Trophoblast cell (in vitro differentiated cells and primary cell): Measurements from ENCODE around the gene SIRT6.

ENCODE experiments used
- DNase-seq, 2 donors: peaks; one replicate each; pipeline ENCODE4 v3.0.0-alpha.2; 2016
- H2AFZ ChIP-seq: 2 replicates; pipeline ENCODE4 v1.6.1; 2013; ENCODE audit warnings: low read length, moderate library complexity, mild to moderate bottlenecking; ENCODE audit not compliant: insufficient read depth, poor library complexity
- H2AK5ac ChIP-seq: 2 replicates; pipeline ENCODE4 v1.6.1; 2013; ENCODE audit warnings: mild to moderate bottlenecking, low read length
- H2BK120ac ChIP-seq: 2 replicates; pipeline ENCODE4 v1.6.1; 2013; ENCODE audit warnings: low read length, mild to moderate bottlenecking, moderate library complexity; ENCODE audit not compliant: insufficient read depth, poor library complexity
- H2BK12ac ChIP-seq: 2 replicates; pipeline ENCODE4 v1.6.1; 2013; ENCODE audit warnings: mild to moderate bottlenecking, low read length, moderate library complexity
- H2BK5ac ChIP-seq: 2 replicates; pipeline ENCODE4 v1.6.1; 2013; ENCODE audit warnings: low read length, low read depth, moderate library complexity, mild to moderate bottlenecking; ENCODE audit not compliant: poor library complexity
- H3K14ac ChIP-seq: 2 replicates; pipeline ENCODE4 v1.6.1; 2013; ENCODE audit warnings: mild to moderate bottlenecking, low read length
- H3K18ac ChIP-seq: 2 replicates; pipeline ENCODE4 v1.6.1; 2013; ENCODE audit warnings: mild to moderate bottlenecking, low read length
- H3K23ac ChIP-seq: 2 replicates; pipeline ENCODE4 v1.6.1; 2013; ENCODE audit warnings: low read length
- H3K27ac ChIP-seq: 2 replicates; pipeline ENCODE4 v1.5.1; 2013; ENCODE audit warnings: low read depth, mild to moderate bottlenecking, inconsistent platforms, low read length, moderate library complexity
- H3K27me3 ChIP-seq: 2 replicates; pipeline ENCODE4 v1.6.1; 2013; ENCODE audit warnings: inconsistent platforms, mild to moderate bottlenecking, low read length, moderate library complexity; ENCODE audit not compliant: insufficient read depth
- H3K36me3 ChIP-seq, 2 experiments: 1 replicate in 1 of 2; 2 replicates in 1 of 2; pipeline ENCODE4 v1.6.1; 2013; ENCODE audit warnings: low read length in 2 of 2, mild to moderate bottlenecking in 2 of 2, moderate library complexity in 1 of 2; ENCODE audit not compliant: insufficient read depth in 2 of 2, control insufficient read depth in 1 of 2
- H3K4ac ChIP-seq: 2 replicates; pipeline ENCODE4 v1.6.1; 2013; ENCODE audit warnings: low read depth, mild to moderate bottlenecking, low read length, moderate library complexity
- H3K4me1 ChIP-seq, 2 experiments: 1 replicate in 1 of 2; 2 replicates in 1 of 2; pipeline ENCODE4 v1.6.1; 2013; ENCODE audit warnings: low read length in 2 of 2, mild to moderate bottlenecking in 2 of 2, moderate library complexity in 1 of 2; ENCODE audit not compliant: insufficient read depth in 2 of 2, control insufficient read depth in 1 of 2
- H3K4me2 ChIP-seq: 2 replicates; pipeline ENCODE4 v1.6.1; 2013; ENCODE audit warnings: inconsistent platforms, mild to moderate bottlenecking, low read length, moderate library complexity
- H3K4me3 ChIP-seq: 2 replicates; pipeline ENCODE4 v1.5.1; 2013; ENCODE audit warnings: mild to moderate bottlenecking, low read depth, low read length, inconsistent platforms
- H3K79me1 ChIP-seq: one replicate; pipeline ENCODE4 v1.6.1; 2013; ENCODE audit warnings: low read length
- H3K79me2 ChIP-seq: 2 replicates; pipeline ENCODE4 v1.6.1; 2013; ENCODE audit warnings: low read length, mild to moderate bottlenecking; ENCODE audit not compliant: control insufficient read depth, insufficient read depth, poor library complexity
- H3K9ac ChIP-seq: 2 replicates; pipeline ENCODE4 v1.6.1; 2013; ENCODE audit warnings: mild to moderate bottlenecking, low read length
- H3K9me3 ChIP-seq: 2 replicates; pipeline ENCODE4 v1.6.1; 2013; ENCODE audit warnings: low read depth, mild to moderate bottlenecking, control low read depth, inconsistent platforms, low read length; ENCODE audit not compliant: insufficient read depth
- H4K12ac ChIP-seq: 2 replicates; pipeline ENCODE4 v1.6.1; 2013; ENCODE audit warnings: low read depth, mild to moderate bottlenecking, low read length, moderate library complexity
- H4K8ac ChIP-seq: 2 replicates; pipeline ENCODE4 v1.6.1; 2013; ENCODE audit warnings: low read depth, mild to moderate bottlenecking, low read length, moderate library complexity
- H4K91ac ChIP-seq: one replicate; pipeline ENCODE4 v1.6.1; 2013; ENCODE audit warnings: low read depth, mild to moderate bottlenecking, low read length, moderate library complexity
- WGBS: extraction: QIAGEN DNeasy Blood & Tissue Kit; methylation state at CpG from one replicate; pipeline ENCODE4 v1.1.7; 2013; ENCODE audit warnings: missing lambda C conversion rate; ENCODE audit not compliant: insufficient read length, insufficient coverage; ENCODE audit errors: extremely low coverage; 5-methylcytosine and 5-hydroxymethylcytosine counted together

The SIRT6 gene

DNA sequence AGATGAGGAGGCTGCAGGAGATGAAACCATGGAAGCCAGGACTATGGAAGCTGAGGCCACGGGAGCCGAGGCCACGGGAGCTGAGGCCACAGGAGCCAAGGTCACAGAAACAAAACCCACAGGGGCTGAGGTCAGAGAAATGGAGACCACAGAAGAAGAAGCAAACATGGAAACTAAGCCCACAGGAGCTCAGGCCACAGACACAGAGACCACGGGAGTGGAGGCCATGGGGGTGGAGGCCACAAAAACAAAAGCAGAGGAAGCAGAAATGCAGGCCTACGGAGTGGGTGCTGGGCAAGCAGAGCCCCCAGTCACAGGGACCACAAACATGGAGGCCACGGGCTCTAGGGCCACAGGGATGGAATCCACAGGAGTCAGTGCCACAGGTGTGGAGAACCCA is 34.5 kb upstream of the SIRT6 start:
- no peaks in the 10 kb centered on the region for H3K36me3 ChIP-seq
- no peak overlapping the region for H3K4ac ChIP-seq
- H2BK120ac ChIP-seq = no peak overlapping the region
- no peak overlapping the region for H3K23ac ChIP-seq
- H3K4me1 ChIP-seq = no peaks in the 10 kb centered on the region
- H4K12ac ChIP-seq = no peak overlapping the region
- no peaks in the 10 kb centered on the region for H3K79me2 ChIP-seq
- H3K4me3 ChIP-seq = no peak overlapping the region
- no peaks in the 10 kb centered on the region for H3K79me1 ChIP-seq
- H3K27me3 ChIP-seq = no peaks in the 10 kb centered on the region
- no peak overlapping the region for H2AFZ ChIP-seq
- H3K14ac ChIP-seq = no peak overlapping the region
- H4K91ac ChIP-seq = no peak overlapping the region
- no peak overlapping the region for H4K8ac ChIP-seq
- no peak overlapping the region for H3K18ac ChIP-seq
- WGBS = no CpG with 5 or more reads among the region's 6 CpGs
- no peak overlapping the region for H3K4me2 ChIP-seq
- H2BK5ac ChIP-seq = no peak overlapping the region
- no peak for DNase-seq
- H3K27ac ChIP-seq = no peak overlapping the region
- H2AK5ac ChIP-seq = no peak overlapping the region
- no peak overlapping the region for H2BK12ac ChIP-seq
- no peak overlapping the region for H3K9ac ChIP-seq
- peaks cover 2% of the 10 kb centered on the region for H3K9me3 ChIP-seq

DNA sequence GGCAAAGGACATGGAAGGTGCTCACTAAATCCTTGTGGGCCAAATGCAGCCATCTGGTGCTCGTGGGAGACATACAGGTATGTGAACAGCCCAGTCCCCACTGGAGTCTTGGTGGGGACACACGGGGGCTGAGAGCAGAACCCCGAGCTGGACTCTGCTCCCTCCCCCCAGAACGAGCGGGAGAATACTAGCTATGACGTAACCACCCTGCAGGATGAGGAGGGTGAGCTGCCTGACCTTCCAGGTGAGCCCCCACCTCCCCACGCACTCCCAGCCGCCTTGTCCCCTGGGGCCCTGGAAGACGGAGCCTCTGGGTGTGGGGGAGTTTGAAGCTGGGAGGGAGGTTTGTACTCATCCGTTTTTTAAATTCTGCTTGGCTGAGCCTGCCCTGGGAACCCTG is 33.4 kb upstream of the SIRT6 start:
- WGBS = no CpG with 5 or more reads among the region's 10 CpGs
- Histone ChIP-seq H3K4me2 (no peak overlapping the region), H3K18ac (no peak overlapping the region), H4K8ac (no peak overlapping the region), H3K27ac (no peak overlapping the region), H3K4me3 (no peak overlapping the region), H2AFZ (no peak overlapping the region), H4K91ac (no peak overlapping the region), H2AK5ac (no peak overlapping the region), H3K79me1 (no peaks in the 10 kb centered on the region), H3K4me1 (no peaks in the 10 kb centered on the region), H3K79me2 (no peaks in the 10 kb centered on the region), H4K12ac (no peak overlapping the region), H2BK120ac (no peak overlapping the region), H2BK12ac (no peak overlapping the region), H3K27me3 (no peaks in the 10 kb centered on the region), H3K14ac (no peak overlapping the region), H3K23ac (no peak overlapping the region), H2BK5ac (no peak overlapping the region), H3K4ac (no peak overlapping the region), H3K36me3 (no peaks in the 10 kb centered on the region), H3K9me3 (peaks cover 2% of the 10 kb centered on the region), H3K9ac (no peak overlapping the region)
- no peak for DNase-seq

DNA sequence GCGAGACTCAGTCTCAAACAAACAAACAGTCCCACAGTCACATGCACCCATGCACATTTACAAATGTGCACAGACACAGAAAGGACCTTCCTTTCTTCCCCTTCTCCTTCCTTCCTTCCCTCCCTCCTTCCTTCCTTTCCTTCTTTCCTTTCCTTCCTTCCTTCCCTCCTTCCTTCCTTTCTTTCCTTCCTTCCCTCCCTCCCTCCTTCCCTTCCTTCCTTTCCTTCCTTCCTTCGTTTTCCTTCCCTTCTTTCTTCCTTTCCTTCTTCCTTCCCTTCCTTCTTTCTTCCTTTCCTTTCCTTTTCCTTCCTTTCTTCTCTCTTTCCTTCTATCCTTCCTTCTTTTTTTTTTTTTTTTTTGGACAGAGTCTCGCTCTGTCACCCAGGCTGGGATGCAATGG is 30.8 kb upstream of the SIRT6 start:
- peaks cover 2 to 4% of the 10 kb centered on the region in 2 experiments for H3K4me1 ChIP-seq
- no peak overlapping the region for H2BK5ac ChIP-seq
- no peak overlapping the region for H3K23ac ChIP-seq
- H3K79me1 ChIP-seq = no peaks in the 10 kb centered on the region
- H3K36me3 ChIP-seq = no peaks in the 10 kb centered on the region
- DNase-seq = no peak
- H2BK120ac ChIP-seq = no peak overlapping the region
- no peak overlapping the region for H4K91ac ChIP-seq
- H3K9me3 ChIP-seq = peaks cover 2% of the 10 kb centered on the region
- no peak overlapping the region for H2AFZ ChIP-seq
- H3K27me3 ChIP-seq = no peaks in the 10 kb centered on the region
- H3K9ac ChIP-seq = no peak overlapping the region
- H2AK5ac ChIP-seq = no peak overlapping the region
- no peak overlapping the region for H3K27ac ChIP-seq
- no peak overlapping the region for H3K4me3 ChIP-seq
- no peaks in the 10 kb centered on the region for H3K79me2 ChIP-seq
- no peak overlapping the region for H3K4ac ChIP-seq
- no peak overlapping the region for H4K8ac ChIP-seq
- H3K4me2 ChIP-seq = no peak overlapping the region
- H2BK12ac ChIP-seq = no peak overlapping the region
- no peak overlapping the region for H4K12ac ChIP-seq
- no CpG with 5 or more reads among the region's 3 CpGs for WGBS
- no peak overlapping the region for H3K14ac ChIP-seq
- no peak overlapping the region for H3K18ac ChIP-seq

DNA sequence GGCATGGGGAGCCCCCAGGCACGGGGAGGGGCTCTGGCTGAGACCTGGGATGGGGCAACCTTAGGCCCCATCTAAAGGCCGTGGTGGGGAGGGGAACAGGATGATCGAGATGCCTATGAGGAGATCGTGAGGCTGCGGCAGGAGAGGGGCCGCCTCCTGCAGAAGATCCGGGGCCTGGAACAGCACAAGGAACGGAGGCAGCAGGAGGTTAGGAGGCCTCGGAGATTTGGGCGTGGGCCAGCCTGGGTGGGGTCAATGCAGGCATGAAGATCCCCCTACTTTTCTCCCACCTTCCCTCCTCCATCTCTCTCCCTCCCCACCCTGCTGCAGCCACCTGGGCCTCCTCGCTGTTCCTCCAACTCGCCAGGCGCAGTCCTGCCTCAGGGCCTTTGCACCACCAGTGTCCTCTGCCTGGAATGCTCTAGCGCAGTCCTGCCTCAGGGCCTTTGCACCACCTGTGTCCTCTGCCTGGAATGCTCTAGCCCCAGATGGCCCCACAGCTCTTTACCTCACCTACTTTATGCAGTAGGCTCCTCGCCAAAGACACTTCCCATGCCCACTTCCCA is 27.9 kb upstream of the SIRT6 start:
- Histone ChIP-seq H3K36me3 (no peaks in the 10 kb centered on the region), H4K8ac (no peak overlapping the region), H2BK12ac (no peak overlapping the region), H3K18ac (no peak overlapping the region), H3K9me3 (no peaks in the 10 kb centered on the region), H2AK5ac (no peak overlapping the region), H3K79me2 (no peaks in the 10 kb centered on the region), H3K27me3 (no peaks in the 10 kb centered on the region), H2BK5ac (no peak overlapping the region), H3K4ac (no peak overlapping the region), H3K9ac (no peak overlapping the region), H3K23ac (no peak overlapping the region), H3K4me2 (no peak overlapping the region), H3K4me1 (peaks cover 2 to 4% of the 10 kb centered on the region in 2 experiments), H4K12ac (no peak overlapping the region), H2AFZ (no peak overlapping the region), H2BK120ac (no peak overlapping the region), H4K91ac (no peak overlapping the region), H3K14ac (no peak overlapping the region), H3K4me3 (no peak overlapping the region), H3K79me1 (no peaks in the 10 kb centered on the region), H3K27ac (no peak overlapping the region)
- peak; percentile 91 to 99 for DNase-seq
- WGBS = no CpG with 5 or more reads among the region's 15 CpGs
